ENCODE results near the gene DHRS4L2. TPM values are rescaled to one million over a fixed set of nuclear protein-coding genes. Genes with fewer than 3 reads are reported as not detected.
"Not testable (repeated sequence)": the region's sequence is repeated elsewhere in the genome, so short reads cannot be mapped to it uniquely, and the experiment has no call there.

Gene DHRS4L2
- total RNA-seq, 1 donor from 2014 or later: 17.7 TPM

DNA sequence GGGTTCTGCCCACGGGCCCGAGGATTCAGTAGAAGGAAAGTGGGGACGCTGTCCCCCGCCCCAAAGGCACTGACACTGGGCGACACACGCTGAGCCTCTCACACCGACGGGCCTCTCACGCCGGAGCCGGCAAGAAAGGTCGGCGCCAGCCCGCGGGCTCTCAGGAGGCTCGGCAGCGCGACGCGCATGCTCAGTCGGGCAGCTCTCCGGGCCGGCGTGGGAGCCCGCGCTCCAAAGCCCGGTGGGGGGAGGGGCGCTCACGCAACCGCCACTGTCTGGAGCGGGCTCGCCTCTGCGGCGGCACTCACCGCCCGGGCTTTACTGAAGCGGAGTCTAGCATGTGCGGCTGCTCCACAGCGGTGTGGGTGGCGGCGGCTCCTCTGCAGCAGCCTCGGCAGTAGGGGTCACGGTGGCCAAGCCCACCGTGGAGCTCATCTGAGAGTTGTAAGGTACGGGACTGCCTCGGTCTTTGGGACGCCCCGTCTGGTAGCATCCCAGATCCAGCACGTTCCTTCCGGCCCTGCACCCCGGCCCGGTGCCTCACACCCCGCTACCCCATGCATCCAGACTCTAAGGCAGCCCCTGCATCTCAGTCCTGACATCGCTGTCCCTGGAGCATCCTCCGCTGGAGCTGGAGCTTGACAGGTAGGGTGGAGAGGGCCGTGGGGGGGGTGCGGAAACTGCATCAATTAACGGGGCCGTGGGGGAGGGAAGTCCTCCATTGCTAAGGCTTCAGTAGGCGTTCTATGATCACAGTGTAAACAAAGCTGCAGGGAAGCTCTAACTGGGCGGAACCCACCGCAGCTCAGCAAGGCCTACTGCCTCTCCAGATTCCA, 18.3 kb downstream of the DHRS4L2 start:
- intact Hi-C loops (cut with DNase I): not testable (repeated sequence)

DNA sequence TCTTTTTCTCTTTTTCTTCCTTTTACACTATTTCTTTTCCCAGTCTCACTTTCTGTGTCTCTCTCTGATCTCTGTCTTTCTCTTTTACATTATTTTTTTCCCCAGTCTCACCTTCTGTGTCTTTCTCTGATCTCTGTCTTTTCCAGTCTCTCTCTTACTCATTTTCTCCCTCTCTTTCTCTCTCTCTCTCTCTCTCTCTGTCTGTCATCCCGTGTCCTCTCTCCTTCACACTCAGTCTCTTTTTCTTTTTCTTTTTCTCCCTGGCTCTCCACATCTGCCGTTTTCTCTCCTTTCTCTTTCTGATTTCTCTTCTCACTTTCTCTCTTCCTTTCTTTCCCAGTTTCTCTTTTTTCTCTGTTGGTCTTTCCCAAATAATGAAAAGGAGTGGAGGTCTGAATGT, 22.3 kb downstream of the DHRS4L2 start:
- no peak for ATAC-seq (ENCODE audit: poor library complexity)
- intact Hi-C loops (cut with DNase I): no loop called here
- DNase-seq: no peak

More for the DNA sequence above, 18.3 kb downstream of the DHRS4L2 start:
- DNase-seq (peak; percentile 80), ATAC-seq (ENCODE audit: poor library complexity) (peak; percentile 97)

DNA sequence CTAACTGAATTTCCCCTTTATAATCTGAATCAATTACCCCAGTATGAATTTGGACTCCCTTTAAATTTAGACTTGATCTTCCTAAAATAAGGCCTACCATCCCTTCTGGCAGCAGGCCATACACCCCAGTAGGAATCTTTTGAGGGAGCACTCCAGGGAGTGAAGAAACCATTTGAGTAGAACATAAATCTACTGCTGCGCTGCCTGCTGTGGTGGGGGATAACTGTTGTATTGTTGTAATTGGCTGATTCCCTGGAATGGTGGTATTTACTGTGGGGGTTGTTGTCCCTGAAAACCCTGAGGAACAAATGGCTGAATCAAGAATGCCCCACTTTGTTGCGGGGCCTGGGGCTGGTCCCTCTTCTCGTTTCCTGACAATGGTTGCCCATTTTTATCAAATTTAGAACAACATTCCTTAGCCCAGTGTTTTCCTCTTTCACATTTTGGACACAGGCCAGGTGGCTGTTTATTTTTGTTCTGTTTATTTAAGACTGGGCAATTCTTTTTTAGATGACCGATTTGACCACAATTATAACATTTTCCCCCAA, 24.1 kb downstream of the DHRS4L2 start:
- ATAC-seq (ENCODE audit: poor library complexity); intact Hi-C loops (cut with DNase I); DNase-seq: not testable (repeated sequence)

DNA sequence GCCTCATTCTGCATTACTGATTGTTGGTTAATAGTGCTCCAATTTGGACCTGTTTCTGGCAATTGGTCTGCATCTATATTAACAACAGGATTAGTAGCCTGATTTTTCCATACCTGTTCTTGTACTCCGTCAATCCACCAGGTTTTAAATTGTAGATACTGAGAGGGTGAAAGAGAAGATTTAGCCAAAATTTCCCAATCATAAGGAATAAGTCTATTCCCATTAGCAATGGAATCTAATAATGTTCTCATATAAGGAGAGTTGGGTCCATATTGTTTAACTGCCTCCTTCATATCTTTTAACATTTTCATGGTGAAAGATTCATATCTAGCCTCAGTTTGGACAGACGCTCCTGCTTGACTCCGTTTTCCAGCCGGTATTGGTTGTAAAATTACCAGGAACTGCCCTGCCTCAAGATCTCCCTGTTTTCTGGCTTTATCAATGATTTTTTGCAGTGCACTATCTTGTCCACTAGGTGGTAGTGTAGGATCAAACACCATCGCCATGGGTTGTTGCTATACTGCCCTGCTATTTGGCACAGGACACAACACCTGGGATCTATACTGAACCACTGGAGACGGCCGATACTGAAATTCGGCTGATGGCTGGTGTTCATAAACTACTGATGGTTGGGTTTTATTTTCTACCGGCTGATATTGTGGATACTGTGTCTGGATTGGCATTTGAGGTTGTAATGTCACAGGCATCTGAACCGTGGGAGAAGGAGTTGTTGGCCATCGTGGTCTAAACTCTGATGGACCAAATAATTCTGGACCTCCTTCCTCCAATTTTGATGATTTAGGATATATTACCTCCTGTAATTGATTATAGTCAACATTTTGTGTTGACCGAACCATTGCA, 25.2 kb downstream of the DHRS4L2 start:
- ATAC-seq (ENCODE audit: poor library complexity) (peak; percentile 89), DNase-seq (no peak)
- intact Hi-C loops (cut with DNase I): loop anchor here (2.0 kb wide), 1 partner anchor 77 kb away; no protein-coding TSS in a partner anchor

DNA sequence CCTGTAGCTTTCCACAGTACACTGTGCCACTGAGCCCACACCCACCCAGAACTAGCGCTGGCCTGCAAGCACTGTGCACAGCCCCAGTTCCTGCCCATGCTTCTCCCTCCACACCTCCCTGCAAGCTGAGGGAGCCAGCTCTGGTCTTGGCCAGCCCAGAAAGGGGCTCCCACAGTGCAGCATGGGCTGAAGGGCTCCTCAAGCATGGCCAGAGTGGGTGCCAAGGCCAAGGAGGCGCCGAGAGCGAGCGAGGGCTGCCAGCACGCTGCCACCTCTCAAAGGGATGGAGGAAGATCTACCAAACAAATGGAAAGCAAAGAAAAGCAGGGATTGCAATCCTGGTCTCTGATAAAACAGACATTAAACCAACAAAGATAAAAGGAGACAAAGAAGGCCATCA, 27.0 kb downstream of the DHRS4L2 start:
- intact Hi-C loops (cut with DNase I): loop anchor here (2.0 kb wide), 1 partner anchor 75 kb away; no protein-coding TSS in a partner anchor
- ATAC-seq (ENCODE audit: poor library complexity); DNase-seq: not testable (repeated sequence)

DNA sequence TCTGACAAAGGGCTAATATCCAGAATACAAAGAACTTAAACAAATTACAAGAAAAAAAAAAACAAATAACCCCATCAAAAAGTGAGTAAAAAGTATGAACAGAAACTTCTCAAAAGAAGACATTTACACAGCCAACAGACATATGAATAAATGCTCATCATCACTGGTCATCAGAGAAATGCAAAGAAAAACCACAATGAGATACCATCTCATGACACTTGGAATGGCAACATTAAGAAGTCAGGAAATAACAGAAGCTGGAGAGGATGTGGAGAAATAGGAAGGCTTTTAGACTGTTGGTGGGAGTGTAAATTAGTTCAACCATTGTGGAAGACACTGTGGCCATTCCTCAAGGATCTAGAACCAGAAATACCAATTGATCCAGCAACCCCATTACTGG, 30.2 kb downstream of the DHRS4L2 start:
- intact Hi-C loops (cut with DNase I); ATAC-seq (ENCODE audit: poor library complexity); DNase-seq: not testable (repeated sequence)

DNA sequence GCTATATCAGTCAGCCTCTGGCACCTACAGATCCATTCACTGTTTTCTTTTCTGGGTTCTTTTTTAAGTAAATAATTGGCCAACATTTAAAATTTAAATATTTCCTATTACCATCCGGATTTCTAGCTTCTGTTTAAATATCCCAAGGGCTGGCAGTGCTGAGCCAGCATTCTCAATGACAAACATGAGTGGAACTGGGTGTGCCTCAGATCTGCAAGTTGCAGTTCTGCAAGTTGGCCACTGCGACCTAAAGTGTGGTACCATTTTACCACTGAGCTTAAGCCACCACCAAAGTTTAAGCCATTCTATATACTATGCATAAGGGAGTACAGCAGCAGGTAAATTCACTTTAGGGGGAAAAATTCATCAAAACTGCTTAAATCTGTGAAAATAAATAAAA, 31.2 kb downstream of the DHRS4L2 start:
- intact Hi-C loops (cut with DNase I): not testable (repeated sequence)
- peak; percentile 71 for ATAC-seq (ENCODE audit: poor library complexity)

DNA sequence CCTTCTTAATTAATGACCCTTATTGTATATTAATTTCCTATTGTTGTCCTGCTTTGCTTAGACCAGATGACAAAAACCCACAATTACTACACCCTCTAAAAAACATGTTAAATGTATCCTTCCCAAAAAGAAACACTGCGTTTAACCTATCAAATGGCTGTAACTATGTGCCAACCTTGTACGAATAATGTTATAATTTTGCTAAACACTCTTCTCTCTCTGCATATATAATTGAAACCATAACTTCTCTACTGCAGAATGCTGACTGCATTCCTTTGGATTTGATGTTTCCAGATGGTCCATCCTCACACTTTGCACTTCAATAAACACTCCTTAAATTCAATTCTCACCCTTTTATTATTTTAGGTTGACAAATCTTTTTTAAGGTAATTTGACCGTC, 31.8 kb downstream of the DHRS4L2 start:
- intact Hi-C loops (cut with DNase I); DNase-seq; ATAC-seq (ENCODE audit: poor library complexity): not testable (repeated sequence)

More for the DNA sequence above, 31.2 kb downstream of the DHRS4L2 start:
- not testable (repeated sequence) for DNase-seq

DNA sequence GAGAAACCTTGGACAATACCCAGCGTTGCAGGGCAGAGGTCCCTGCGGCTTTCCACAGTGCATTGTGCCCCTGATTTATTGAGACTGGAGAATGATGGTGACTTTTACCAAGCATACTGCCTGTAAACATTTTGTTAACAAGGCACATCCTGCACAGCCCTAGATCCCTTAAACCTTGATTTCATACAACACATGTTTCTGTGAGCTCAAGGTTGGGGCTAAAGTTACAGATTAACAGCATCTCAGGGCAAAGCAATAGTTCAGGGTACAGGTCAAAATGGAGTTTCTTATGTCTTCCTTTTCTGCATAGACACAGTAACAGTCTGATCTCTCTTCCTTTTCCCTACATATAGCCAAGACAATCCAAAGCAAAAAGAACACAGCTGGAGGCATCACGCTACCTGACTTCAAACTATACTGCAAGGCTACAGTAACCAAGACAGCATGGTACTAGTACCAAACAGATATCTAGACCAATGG, 36.2 kb downstream of the DHRS4L2 start:
- DNase-seq; ATAC-seq (ENCODE audit: poor library complexity); intact Hi-C loops (cut with DNase I): not testable (repeated sequence)

DNA sequence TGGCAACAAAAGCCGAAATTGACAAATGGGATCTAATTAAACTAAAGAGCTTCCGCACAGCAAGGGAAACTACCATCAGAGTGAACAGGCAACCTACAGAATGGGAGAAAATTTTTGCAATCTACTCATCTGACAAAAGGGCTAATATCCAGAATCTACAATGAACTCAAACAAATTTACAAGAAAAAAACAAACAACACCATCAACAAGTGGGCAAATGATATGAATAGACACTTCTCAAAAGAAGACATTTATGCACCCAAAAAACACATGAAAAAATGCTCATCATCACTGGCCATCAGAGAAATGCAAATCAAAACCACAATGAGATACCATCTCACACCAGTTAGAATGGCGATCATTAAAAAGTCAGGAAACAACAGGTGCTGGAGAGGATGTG, 41.0 kb downstream of the DHRS4L2 start:
- intact Hi-C loops (cut with DNase I); ATAC-seq (ENCODE audit: poor library complexity); DNase-seq: not testable (repeated sequence)

DNA sequence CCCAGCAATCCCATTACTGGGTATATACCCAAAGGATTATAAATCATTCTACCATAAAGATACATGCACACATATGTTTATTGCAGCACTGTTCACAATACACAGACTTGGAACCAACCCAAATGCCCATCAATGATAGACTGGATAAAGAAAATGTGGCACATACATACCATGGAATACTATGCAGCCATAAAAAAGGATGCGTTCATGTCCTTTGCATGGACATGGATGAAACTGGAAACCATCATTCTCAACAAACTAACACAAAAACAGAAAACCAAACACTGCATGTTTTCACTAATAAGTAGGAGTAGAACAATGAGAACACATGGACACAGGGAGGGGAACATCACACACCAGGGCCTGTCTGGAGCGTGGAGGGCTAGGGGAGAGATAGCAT, 42.6 kb downstream of the DHRS4L2 start:
- ATAC-seq (ENCODE audit: poor library complexity); intact Hi-C loops (cut with DNase I): not testable (repeated sequence)

DNA sequence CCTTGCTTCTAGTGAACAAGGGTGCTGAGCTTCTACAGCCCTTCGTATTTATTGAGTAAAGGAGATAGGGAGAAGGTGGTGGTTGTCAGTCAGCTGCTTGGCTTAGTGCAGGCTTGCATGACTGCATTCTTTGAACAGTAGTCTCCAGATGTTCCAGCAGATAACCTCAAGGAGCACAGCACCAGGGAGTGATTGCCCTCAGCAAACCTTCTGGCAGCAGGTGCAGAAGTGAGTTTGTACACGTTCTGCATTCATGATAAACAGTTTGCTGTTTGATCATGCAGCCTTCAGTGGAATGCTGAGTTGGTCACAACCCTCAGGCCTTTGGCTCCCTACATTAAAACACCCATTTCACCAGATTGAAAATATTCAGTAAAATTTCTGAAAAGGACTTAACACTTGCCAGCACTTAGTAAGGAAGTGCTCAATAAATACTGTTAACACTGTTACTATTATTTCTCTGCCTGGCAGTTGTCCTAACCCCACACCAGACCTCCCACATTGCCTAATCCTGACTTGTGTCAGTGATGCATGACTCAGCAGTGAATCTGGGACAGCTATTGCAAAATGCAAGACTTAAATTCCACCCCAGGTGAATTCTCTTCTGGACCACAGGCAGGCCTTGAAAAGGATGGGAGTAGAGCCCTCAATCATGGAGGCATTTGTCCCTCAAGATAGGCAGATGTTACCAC, 44.1 kb downstream of the DHRS4L2 start:
- ATAC-seq (ENCODE audit: poor library complexity) (peak; percentile 2), DNase-seq (no peak)
- intact Hi-C loops (cut with DNase I): no loop called here

More for the DNA sequence above, 42.6 kb downstream of the DHRS4L2 start:
- DNase-seq: not testable (repeated sequence)

DNA sequence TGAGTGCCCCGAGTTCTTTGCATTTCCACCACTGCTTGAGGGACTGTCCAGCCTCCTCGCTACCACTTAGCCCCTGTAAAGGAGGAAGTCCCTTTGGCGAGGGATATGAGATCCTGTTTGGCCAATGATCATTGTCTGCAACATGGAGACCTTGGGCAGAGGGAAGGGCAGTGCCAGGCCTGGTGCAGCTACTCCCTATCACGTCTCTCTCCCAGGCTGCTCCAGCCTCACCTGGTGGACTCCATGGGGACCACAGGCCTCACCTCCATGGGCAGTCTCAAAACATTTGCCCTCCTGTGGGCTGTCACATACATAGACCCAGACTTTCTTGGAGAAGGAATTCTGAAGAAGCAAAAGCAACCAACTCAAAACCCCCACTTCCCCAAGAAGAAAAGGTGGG, 47.0 kb downstream of the DHRS4L2 start:
- intact Hi-C loops (cut with DNase I); DNase-seq: not testable (repeated sequence)
- ATAC-seq (ENCODE audit: poor library complexity): peak; percentile 21

DNA sequence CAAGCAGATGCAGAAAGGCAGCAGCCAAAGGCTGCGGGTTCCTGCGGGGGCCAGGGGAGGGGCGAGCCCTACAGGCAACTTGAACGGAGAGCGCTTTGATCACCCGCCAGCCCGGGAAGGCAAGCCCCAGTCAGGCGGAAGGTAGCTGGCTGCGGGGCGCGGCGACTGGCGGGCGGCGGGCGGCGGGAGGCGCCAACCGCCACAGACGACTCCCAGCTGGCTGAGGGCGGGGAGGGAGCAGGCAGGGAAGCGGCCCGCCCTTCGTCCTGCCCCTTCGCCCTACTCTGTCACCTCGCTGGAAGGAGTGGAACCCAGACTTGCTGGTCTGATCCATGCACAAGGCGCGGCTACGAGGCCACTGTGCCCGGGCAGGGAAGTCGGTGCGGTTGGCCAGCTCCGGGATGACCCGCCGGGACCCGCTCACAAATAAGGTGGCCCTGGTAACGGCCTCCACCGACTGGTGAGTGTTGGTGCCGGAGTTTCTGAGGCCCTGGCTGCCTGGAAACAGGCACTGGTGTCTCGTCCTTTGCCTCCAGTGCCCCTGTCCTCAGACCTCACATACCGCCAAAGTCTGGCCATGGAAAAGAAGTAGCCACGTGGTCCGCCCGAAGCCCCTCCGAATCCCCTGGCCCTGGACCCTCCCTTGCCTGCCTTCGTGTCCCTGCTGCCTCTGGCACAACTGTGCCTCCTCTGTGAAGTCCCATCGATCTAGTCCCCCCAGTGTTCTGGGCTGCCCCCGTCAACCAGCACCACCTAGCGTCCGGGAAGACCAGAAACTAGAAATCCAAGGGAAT, 47.6 kb downstream of the DHRS4L2 start:
- ATAC-seq (ENCODE audit: poor library complexity) (peak; percentile 97), DNase-seq (peak; percentile 92)
- intact Hi-C loops (cut with DNase I): no loop called here

DNA sequence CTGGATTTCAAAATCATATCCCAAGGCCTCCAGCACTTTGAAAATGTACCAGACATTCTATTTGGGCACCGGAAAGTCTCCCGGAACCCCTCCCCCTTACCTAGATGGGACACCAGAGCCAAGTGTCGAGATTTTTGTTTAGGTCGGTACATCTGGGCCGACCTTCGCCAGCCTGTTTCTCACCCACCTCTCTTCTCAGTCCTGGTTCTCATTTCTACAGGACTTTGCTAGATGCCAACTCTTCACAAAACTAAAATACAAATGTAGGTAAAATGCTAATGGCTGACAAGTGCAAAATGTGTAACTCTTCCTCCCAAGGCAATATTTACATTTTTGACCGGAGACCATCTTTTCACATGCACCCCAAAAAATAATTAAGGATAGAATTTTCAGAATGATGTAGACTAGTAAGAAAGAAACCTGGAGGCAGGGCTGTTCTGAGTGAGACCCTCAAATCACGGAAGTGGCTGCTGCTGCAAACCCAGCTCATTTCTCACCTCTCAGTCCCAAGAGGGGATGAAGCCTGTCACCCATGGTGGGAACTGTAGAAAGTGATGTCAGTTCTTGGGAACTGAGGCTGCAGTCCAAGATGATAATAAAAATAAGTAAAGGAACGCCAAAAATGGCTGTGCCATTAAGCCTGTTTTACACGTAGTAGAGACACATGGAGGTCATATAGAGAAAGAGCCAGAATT, 48.4 kb downstream of the DHRS4L2 start:
- ATAC-seq (ENCODE audit: poor library complexity); DNase-seq; intact Hi-C loops (cut with DNase I): not testable (repeated sequence)

DNA sequence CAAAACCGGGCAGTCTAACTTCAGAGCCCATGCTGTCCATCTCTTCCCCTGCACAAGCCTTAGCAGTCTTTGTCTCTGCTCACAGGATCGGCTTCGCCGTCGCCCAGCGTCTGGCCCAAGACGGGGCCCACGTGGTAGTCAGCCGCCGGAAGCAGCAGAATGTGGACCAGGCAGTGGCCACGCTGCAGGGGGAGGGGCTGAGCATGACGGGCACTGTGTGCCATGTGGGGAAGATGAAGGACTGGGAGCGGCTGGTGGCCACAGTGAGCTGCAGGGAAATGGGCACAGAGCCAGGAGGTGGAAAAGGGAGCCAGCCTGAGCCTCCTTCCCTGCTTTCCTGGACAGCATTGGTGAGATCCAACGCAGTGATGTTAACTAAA, 48.9 kb downstream of the DHRS4L2 start:
- no peak for ATAC-seq (ENCODE audit: poor library complexity)
- intact Hi-C loops (cut with DNase I): no loop called here
- DNase-seq: no peak

DNA sequence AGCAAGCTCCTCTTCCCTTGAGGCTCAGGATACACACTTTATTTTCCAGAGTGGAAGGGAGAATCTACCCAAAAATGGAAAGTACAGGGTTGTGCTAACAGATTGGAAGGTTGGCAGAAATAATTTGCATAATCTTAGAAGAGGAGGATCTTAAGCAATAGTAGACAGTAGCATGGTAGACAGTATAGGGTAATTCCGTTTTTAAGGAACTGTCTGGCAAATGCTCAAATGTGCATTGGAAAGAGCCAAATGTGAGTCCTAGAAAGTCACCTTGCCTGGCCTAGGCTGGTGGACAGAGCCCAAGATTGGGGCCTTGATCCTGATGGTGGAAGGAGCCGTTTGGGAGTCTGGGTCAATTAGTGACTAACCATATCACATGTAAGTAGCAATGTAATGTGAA, 50.0 kb downstream of the DHRS4L2 start:
- DNase-seq (no peak), ATAC-seq (ENCODE audit: poor library complexity) (no peak)
- intact Hi-C loops (cut with DNase I): no loop called here
